Prostate gland (tissue), 2 donors: ENCODE measurements around the gene MCEE. TPM values are rescaled to one million over a fixed set of nuclear protein-coding genes. Genes with fewer than 3 reads are reported as not detected.

Source experiments
- DNase-seq: peaks from one replicate; pipeline ENCODE4 v3.0.0-alpha.2; 2019; ENCODE audit warnings: low spot score
- H3K27ac ChIP-seq, 2 donors: fragments of 200-600 bp; sonication (generic); 2 replicates each; pipeline ENCODE4 v1.5.1; 2017 to 2019
- H3K27me3 ChIP-seq: fragments of 200-600 bp; sonication (generic); replicated peaks from 2 replicates; pipeline ENCODE4 v1.5.1; 2019; ENCODE audit not compliant: insufficient read depth
- H3K36me3 ChIP-seq, 2 donors: fragments of 200-600 bp; sonication (generic); 1 replicate in 1 of 2; 2 replicates in 1 of 2; pipeline versions ENCODE4 v1.5.1 to v1.8.1; 2017 to 2019
- H3K4me1 ChIP-seq: fragments of 200-600 bp; sonication (generic); replicated peaks from 2 replicates; pipeline ENCODE4 v1.5.1; 2019
- H3K4me3 ChIP-seq, 2 donors: fragments of 200-600 bp; sonication (generic); 2 replicates each; pipeline ENCODE4 v1.5.1; 2017 to 2019
- H3K9me3 ChIP-seq: fragments of 200-600 bp; sonication (generic); 2 replicates; pipeline ENCODE4 v1.5.1; 2017
- POLR2A ChIP-seq: fragments of 450-650 bp; IDR thresholded peaks from one replicate; pipeline ENCODE4 v1.6.1; 2016; ENCODE audit warnings: antibody characterized with exemption, mild to moderate bottlenecking
- POLR2AphosphoS5 ChIP-seq: sonication (generic); formaldehyde crosslinking; IDR thresholded peaks from one replicate; pipeline ENCODE4 v1.6.1; 2017; ENCODE audit warnings: antibody characterized with exemption
- WGBS: methylation state at CpG from one replicate; pipeline ENCODE4 v1.1.5; 2018; 5-methylcytosine and 5-hydroxymethylcytosine counted together
- intact Hi-C: fragments of 100-400 bp; cut with DNase I; formaldehyde crosslinking; loops from one replicate; pipeline ENCODE4 v1.14.2; 2022
- small RNA-seq, 2 donors: library from RNA; depleted of rRNA; stranded (forward); fragments of <200 nt; gene quantifications; one replicate each; pipeline ENCODE3, GENCODE V24; 2016
- total RNA-seq, 2 donors: library from RNA; depleted of rRNA; stranded (reverse); fragments of >200 nt; gene quantifications; one replicate each; pipeline ENCODE4 v1.1.0, GENCODE V29; 2016
- TF ChIP-seq, protein P1 (sequence below), 4 experiments: fragments of 200-600 bp in 2 of 4; fragments of 450-650 bp in 2 of 4; sonication (generic) in 2 of 4; IDR thresholded peaks; 1 replicate in 3 of 4; 2 replicates in 1 of 4; pipeline ENCODE4 v1.5.1; 2016 to 2019; ENCODE audit warnings: antibody characterized with exemption in 4 of 4, mild to moderate bottlenecking in 2 of 4, moderate library complexity in 2 of 4

MCEE gene
- total RNA-seq, 2 donors from 2014 or later = 18.2 to 41.4 TPM

DNA sequence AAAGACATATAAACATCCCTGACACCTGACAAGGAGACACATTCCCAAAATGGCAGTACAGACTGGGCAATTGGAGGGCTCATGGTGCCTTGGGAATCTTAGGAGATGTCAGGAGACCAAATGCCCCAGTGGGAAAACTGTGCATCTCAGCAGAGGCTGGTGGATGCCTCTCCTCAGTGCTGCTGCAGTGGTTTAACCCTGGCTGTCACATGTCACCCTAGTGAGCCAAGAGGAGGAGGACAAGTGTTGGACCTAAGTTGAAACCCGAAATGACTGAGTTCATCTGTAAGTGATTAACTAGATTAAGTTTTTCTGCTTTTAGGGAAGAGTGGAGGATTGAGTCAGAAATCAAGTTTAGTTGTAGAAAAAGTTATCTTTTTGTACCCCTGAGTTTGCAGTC lies 66.8 kb downstream of the MCEE start:
- WGBS = 71% methylated on average over 1 of the region's 1 CpG
- TF ChIP-seq POLR2AphosphoS5 (no peak), POLR2A (no peak)
- TF ChIP-seq, protein P1, sequence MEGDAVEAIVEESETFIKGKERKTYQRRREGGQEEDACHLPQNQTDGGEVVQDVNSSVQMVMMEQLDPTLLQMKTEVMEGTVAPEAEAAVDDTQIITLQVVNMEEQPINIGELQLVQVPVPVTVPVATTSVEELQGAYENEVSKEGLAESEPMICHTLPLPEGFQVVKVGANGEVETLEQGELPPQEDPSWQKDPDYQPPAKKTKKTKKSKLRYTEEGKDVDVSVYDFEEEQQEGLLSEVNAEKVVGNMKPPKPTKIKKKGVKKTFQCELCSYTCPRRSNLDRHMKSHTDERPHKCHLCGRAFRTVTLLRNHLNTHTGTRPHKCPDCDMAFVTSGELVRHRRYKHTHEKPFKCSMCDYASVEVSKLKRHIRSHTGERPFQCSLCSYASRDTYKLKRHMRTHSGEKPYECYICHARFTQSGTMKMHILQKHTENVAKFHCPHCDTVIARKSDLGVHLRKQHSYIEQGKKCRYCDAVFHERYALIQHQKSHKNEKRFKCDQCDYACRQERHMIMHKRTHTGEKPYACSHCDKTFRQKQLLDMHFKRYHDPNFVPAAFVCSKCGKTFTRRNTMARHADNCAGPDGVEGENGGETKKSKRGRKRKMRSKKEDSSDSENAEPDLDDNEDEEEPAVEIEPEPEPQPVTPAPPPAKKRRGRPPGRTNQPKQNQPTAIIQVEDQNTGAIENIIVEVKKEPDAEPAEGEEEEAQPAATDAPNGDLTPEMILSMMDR (IDR thresholded peaks at IDR 0.05) = no peak
- no peaks in the 10 kb centered on the region for H3K36me3 ChIP-seq
- H3K27ac ChIP-seq = no peak overlapping the region
- H3K4me1 ChIP-seq = no peaks in the 10 kb centered on the region
- intact Hi-C loops = no loop called here
- no peaks in the 10 kb centered on the region for H3K27me3 ChIP-seq
- DNase-seq = no peak
- H3K4me3 ChIP-seq = no peak overlapping the region
- H3K9me3 ChIP-seq = no peaks in the 10 kb centered on the region

DNA sequence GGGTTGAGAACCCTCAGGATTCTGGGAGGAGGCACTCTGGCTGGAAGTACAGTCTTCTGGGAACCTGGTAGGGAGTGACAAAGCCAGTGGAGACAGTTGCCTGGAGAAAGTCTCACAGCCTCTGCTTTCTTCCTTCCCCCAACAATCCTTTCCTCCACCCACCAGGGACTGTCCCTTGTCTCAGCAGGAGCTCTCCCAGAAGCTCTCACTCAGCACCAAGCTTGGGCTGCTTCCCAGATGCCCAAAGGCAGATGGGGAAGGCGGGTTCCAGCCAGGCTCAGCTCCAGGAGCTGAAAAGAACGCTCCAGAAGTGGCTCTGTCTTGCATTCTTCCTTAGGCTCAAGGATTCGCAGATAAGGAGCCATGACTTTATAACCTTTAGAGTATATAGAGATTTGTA lies 69.2 kb downstream of the MCEE start:
- no peak for TF ChIP-seq POLR2AphosphoS5
- TF ChIP-seq POLR2A = no peak
- TF ChIP-seq, protein P1 (IDR thresholded peaks at IDR 0.05) = no peak
- Histone ChIP-seq H3K4me1 (no peaks in the 10 kb centered on the region), H3K27ac (no peak overlapping the region), H3K4me3 (no peak overlapping the region), H3K36me3 (no peaks in the 10 kb centered on the region), H3K27me3 (no peaks in the 10 kb centered on the region), H3K9me3 (no peaks in the 10 kb centered on the region)
- no peak for DNase-seq
- 43% methylated on average over 3 of the region's 3 CpGs for WGBS
- intact Hi-C loops = no loop called here

DNA sequence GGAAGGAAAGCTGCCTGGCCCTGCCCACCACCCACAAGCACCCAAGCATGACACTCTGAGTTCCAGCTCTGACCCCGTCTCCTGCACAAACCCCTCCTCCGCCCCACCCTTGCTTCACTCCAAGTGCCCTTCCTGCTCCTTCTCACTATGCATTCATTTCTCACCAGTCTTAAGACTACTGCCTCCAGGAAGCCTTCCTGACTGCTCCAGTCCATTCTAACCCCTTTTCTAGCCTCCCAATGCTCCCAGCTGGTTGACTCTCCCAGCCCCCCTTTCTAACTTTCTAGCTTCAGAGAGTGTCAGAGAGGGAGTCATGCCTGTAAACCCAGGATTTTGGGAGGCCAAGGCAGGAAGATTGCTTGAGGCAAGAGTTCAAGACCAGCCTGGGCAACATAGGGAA lies 69.8 kb downstream of the MCEE start:
- Histone ChIP-seq H3K4me3 (no peak overlapping the region), H3K36me3 (no peaks in the 10 kb centered on the region), H3K27ac (no peak overlapping the region), H3K9me3 (no peaks in the 10 kb centered on the region), H3K27me3 (no peaks in the 10 kb centered on the region), H3K4me1 (no peaks in the 10 kb centered on the region)
- TF ChIP-seq POLR2AphosphoS5 (no peak), POLR2A (no peak)
- TF ChIP-seq, protein P1 (IDR thresholded peaks at IDR 0.05) = no peak
- DNase-seq = no peak
- intact Hi-C loops = no loop called here
- 91% methylated on average over 2 of the region's 2 CpGs for WGBS

Small RNAs within 50 kb of the gene (small RNA-seq; reads per million reads assigned to genes)
- gene AC007881.1 = 0 reads per million in 2 donors

Other genes starting within 250 kb of the MCEE start
- gene VAX2, start 229.7 kb downstream of the MCEE start, total RNA-seq = under 1 TPM; 0.18 to 0.97 TPM
- 1 to 10 TPM in 1 of 2 donors, not detected in 1; 1.2 TPM for gene ATP6V1B1, start 194.3 kb downstream of the MCEE start, total RNA-seq
- gene ANKRD53, start 151.6 kb downstream of the MCEE start, total RNA-seq = under 1 TPM; 0.36 to 0.74 TPM
- 10 to 100 TPM; 41.4 to 45.2 TPM for gene TEX261, start 135.4 kb downstream of the MCEE start, total RNA-seq
- 10 to 100 TPM; 56.4 to 58.5 TPM for gene NAGK, start 61.6 kb downstream of the MCEE start, total RNA-seq
- 10 to 100 TPM; 20.2 to 25.9 TPM for gene MPHOSPH10, start 405 bp upstream of the MCEE start, total RNA-seq
- gene PAIP2B, start 96.9 kb upstream of the MCEE start, total RNA-seq = 10 to 100 TPM in 1 of 2 donors, 1 to 10 TPM in 1; 5.9 to 12.8 TPM
- 100 to 1,000 TPM; 137 to 164 TPM for gene ZNF638, start 201.6 kb upstream of the MCEE start, total RNA-seq